ACC112 (cell line): ENCODE data around the gene ITPR2.

ENCODE experiments used
- H2AFZ ChIP-seq: fragments of 200-600 bp; sonication (generic); one replicate; pipeline ENCODE4 v1.6.0; 2017; ENCODE audit warnings: antibody characterized with exemption, low read length; ENCODE audit not compliant: unreplicated experiment
- H3K27ac ChIP-seq: fragments of 200-600 bp; sonication (generic); 2 replicates; pipeline ENCODE4 v1.5.1; 2014; ENCODE audit warnings: low read depth, mild to moderate bottlenecking, antibody characterized with exemption, low read length, moderate library complexity
- H3K27me3 ChIP-seq: fragments of 200-600 bp; sonication (generic); 2 replicates; pipeline ENCODE4 v1.6.1; 2014; ENCODE audit warnings: mild to moderate bottlenecking, antibody characterized with exemption, low read length, moderate library complexity, mixed read lengths; ENCODE audit not compliant: insufficient read depth
- H3K36me3 ChIP-seq: fragments of 200-600 bp; sonication (generic); 2 replicates; pipeline ENCODE4 v1.6.1; 2016; ENCODE audit warnings: mild to moderate bottlenecking, antibody characterized with exemption, low read length, moderate library complexity, mixed read lengths; ENCODE audit not compliant: insufficient read depth
- H3K4me1 ChIP-seq: fragments of 200-600 bp; sonication (generic); one replicate; pipeline ENCODE4 v1.6.1; 2016; ENCODE audit warnings: low read length, mixed read lengths; ENCODE audit not compliant: insufficient read depth, unreplicated experiment, control insufficient read depth
- H3K4me3 ChIP-seq: fragments of 200-600 bp; sonication (generic); 2 replicates; pipeline ENCODE4 v1.5.1; 2014; ENCODE audit warnings: mild to moderate bottlenecking, low read depth, low read length
- H3K79me2 ChIP-seq: fragments of 200-600 bp; sonication (generic); one replicate; pipeline ENCODE4 v1.6.0; 2016; ENCODE audit warnings: low read length; ENCODE audit not compliant: control insufficient read depth, unreplicated experiment, insufficient read depth

The ITPR2 gene

GRCh38 chr12:26821212-26821701 lies 11.7 kb downstream of the ITPR2 start:
- no peak overlapping the region for H2AFZ ChIP-seq
- peaks cover 11% of the 10 kb centered on the region for H3K4me1 ChIP-seq
- no peaks in the 10 kb centered on the region for H3K36me3 ChIP-seq
- peak overlapping the region; percentile 6; the same call in 1 of the 2 replicates for H3K4me3 ChIP-seq
- H3K79me2 ChIP-seq: no peaks in the 10 kb centered on the region
- H3K27ac ChIP-seq: no peak overlapping the region
- no peaks in the 10 kb centered on the region for H3K27me3 ChIP-seq

- H3K79me2 ChIP-seq: no peaks in the 10 kb centered on the region
Measured at GRCh38 chr12:26818636-26819035, 14.4 kb downstream of the ITPR2 start.

GRCh38 chr12:26818201-26818600 lies 14.8 kb downstream of the ITPR2 start:
- no peak overlapping the region for H2AFZ ChIP-seq
- H3K4me1 ChIP-seq: peaks cover 10% of the 10 kb centered on the region
- no peaks in the 10 kb centered on the region for H3K27me3 ChIP-seq
- no peaks in the 10 kb centered on the region for H3K79me2 ChIP-seq
- H3K4me3 ChIP-seq: no peak overlapping the region
- H3K27ac ChIP-seq: no peak overlapping the region
- H3K36me3 ChIP-seq: no peaks in the 10 kb centered on the region

More at GRCh38 chr12:26818636-26819035, 14.4 kb downstream of the ITPR2 start:
- Histone ChIP-seq H3K27me3 (no peaks in the 10 kb centered on the region), H2AFZ (no peak overlapping the region), H3K36me3 (no peaks in the 10 kb centered on the region), H3K4me3 (no peak overlapping the region), H3K27ac (no peak overlapping the region), H3K4me1 (peaks cover 11% of the 10 kb centered on the region)

- Histone ChIP-seq H3K4me3 (no peak overlapping the region), H3K79me2 (no peaks in the 10 kb centered on the region), H3K36me3 (no peaks in the 10 kb centered on the region), H2AFZ (no peak overlapping the region), H3K27me3 (no peaks in the 10 kb centered on the region), H3K27ac (no peak overlapping the region), H3K4me1 (peaks cover 8% of the 10 kb centered on the region)
Measured at GRCh38 chr12:26817183-26817591, 15.8 kb downstream of the ITPR2 start.

GRCh38 chr12:26813812-26814211 lies 19.2 kb downstream of the ITPR2 start:
- no peak overlapping the region for H3K4me3 ChIP-seq
- peaks cover 17% of the 10 kb centered on the region for H3K4me1 ChIP-seq
- H3K79me2 ChIP-seq: no peaks in the 10 kb centered on the region
- no peaks in the 10 kb centered on the region for H3K36me3 ChIP-seq
- H2AFZ ChIP-seq: no peak overlapping the region
- no peaks in the 10 kb centered on the region for H3K27me3 ChIP-seq
- no peak overlapping the region for H3K27ac ChIP-seq

GRCh38 chr12:26810330-26810729 lies 22.7 kb downstream of the ITPR2 start:
- Histone ChIP-seq H3K79me2 (no peaks in the 10 kb centered on the region), H2AFZ (peak overlapping the region; percentile 57), H3K27ac (peak overlapping the region; percentile 25)

GRCh38 chr12:26809611-26810285 lies 23.2 kb downstream of the ITPR2 start:
- no peaks in the 10 kb centered on the region for H3K36me3 ChIP-seq
- H3K79me2 ChIP-seq: no peaks in the 10 kb centered on the region
- peak overlapping the region; percentile 25; the same call in 1 of the 2 replicates for H3K27ac ChIP-seq
- H2AFZ ChIP-seq: peak overlapping the region; percentile 57
- peak overlapping the region; percentile 55; the same call in 1 of the 2 replicates for H3K4me3 ChIP-seq
- peaks cover 18% of the 10 kb centered on the region for H3K4me1 ChIP-seq
- H3K27me3 ChIP-seq: no peaks in the 10 kb centered on the region

More at GRCh38 chr12:26810330-26810729, 22.7 kb downstream of the ITPR2 start:
- no peaks in the 10 kb centered on the region for H3K36me3 ChIP-seq
- peak overlapping the region; percentile 55 for H3K4me3 ChIP-seq
- H3K4me1 ChIP-seq: peaks cover 18% of the 10 kb centered on the region
- no peaks in the 10 kb centered on the region for H3K27me3 ChIP-seq

- Histone ChIP-seq H3K4me1 (peaks cover 23% of the 10 kb centered on the region), H3K79me2 (no peaks in the 10 kb centered on the region), H3K27me3 (no peaks in the 10 kb centered on the region), H3K27ac (no peak overlapping the region), H2AFZ (no peak overlapping the region), H3K36me3 (no peaks in the 10 kb centered on the region), H3K4me3 (no peak overlapping the region)
Measured at GRCh38 chr12:26808766-26809476, 24.1 kb downstream of the ITPR2 start.

- no peak overlapping the region for H3K27ac ChIP-seq
- H2AFZ ChIP-seq: no peak overlapping the region
- H3K36me3 ChIP-seq: no peaks in the 10 kb centered on the region
- no peaks in the 10 kb centered on the region for H3K79me2 ChIP-seq
- peaks cover 32% of the 10 kb centered on the region for H3K4me1 ChIP-seq
- no peak overlapping the region for H3K4me3 ChIP-seq
- H3K27me3 ChIP-seq: no peaks in the 10 kb centered on the region
Measured at GRCh38 chr12:26807292-26807691, 25.7 kb downstream of the ITPR2 start.

GRCh38 chr12:26806556-26806955 lies 26.4 kb downstream of the ITPR2 start:
- H3K27me3 ChIP-seq: no peaks in the 10 kb centered on the region
- H3K4me3 ChIP-seq: no peak overlapping the region
- peaks cover 32% of the 10 kb centered on the region for H3K4me1 ChIP-seq
- H3K79me2 ChIP-seq: no peaks in the 10 kb centered on the region
- no peak overlapping the region for H2AFZ ChIP-seq
- H3K36me3 ChIP-seq: no peaks in the 10 kb centered on the region
- no peak overlapping the region for H3K27ac ChIP-seq
